Inflammatory macrophage treated with lipopolysaccharide for 4 hours (primary cell): Measurements from ENCODE around the gene THSD7A.
A peak's percentile ranks its signal among the peaks of the same experiment; 100 is the strongest.

Experiments
- DNase-seq: peaks from one replicate; pipeline ENCODE4 v3.0.0-alpha.2; 2020

THSD7A gene

GRCh38 chr7:11373546-11374142 is 458.4 kb downstream of the THSD7A start:
- no peak for DNase-seq

- no peak for DNase-seq
These were observed 462.3 kb downstream of the THSD7A start for GRCh38 chr7:11369696-11370095.

- no peak for DNase-seq
These were observed 465.9 kb downstream of the THSD7A start for GRCh38 chr7:11366118-11366517.

- DNase-seq = no peak
These were observed 473.4 kb downstream of the THSD7A start for GRCh38 chr7:11358637-11359036.

- no peak for DNase-seq
These were observed 476.5 kb downstream of the THSD7A start for GRCh38 chr7:11355399-11356005.

GRCh38 chr7:11346302-11346701 is 485.7 kb downstream of the THSD7A start:
- no peak for DNase-seq

GRCh38 chr7:11345621-11346020 is 486.4 kb downstream of the THSD7A start:
- DNase-seq = no peak

- peak; percentile 56 for DNase-seq
These were observed 488.1 kb downstream of the THSD7A start for GRCh38 chr7:11343818-11344413.

- DNase-seq = no peak
These were observed 488.9 kb downstream of the THSD7A start for GRCh38 chr7:11343136-11343535.

GRCh38 chr7:11341285-11341944 is 490.6 kb downstream of the THSD7A start:
- no peak for DNase-seq

GRCh38 chr7:11336432-11336831 is 495.6 kb downstream of the THSD7A start:
- DNase-seq = no peak

- no peak for DNase-seq
These were observed 496.1 kb downstream of the THSD7A start for GRCh38 chr7:11335947-11336346.

GRCh38 chr7:11332865-11333228 is 499.2 kb downstream of the THSD7A start:
- no peak for DNase-seq

- no peak for DNase-seq
These were observed 499.7 kb downstream of the THSD7A start for GRCh38 chr7:11332186-11332864.

- DNase-seq = no peak
These were observed 500.6 kb downstream of the THSD7A start for GRCh38 chr7:11331128-11332102.

GRCh38 chr7:11330717-11331116 is 501.3 kb downstream of the THSD7A start:
- DNase-seq = no peak

- DNase-seq = no peak
These were observed 501.8 kb downstream of the THSD7A start for GRCh38 chr7:11330208-11330607.

- DNase-seq = no peak
These were observed 502.4 kb downstream of the THSD7A start for GRCh38 chr7:11329626-11330025.

GRCh38 chr7:11328309-11328708 is 503.7 kb downstream of the THSD7A start:
- DNase-seq = no peak

- no peak for DNase-seq
These were observed 504.4 kb downstream of the THSD7A start for GRCh38 chr7:11327633-11328032.
